Suprapubic skin (tissue), 4 donors: ENCODE results near the gene MAPK7. TPM values are rescaled to one million over a fixed set of nuclear protein-coding genes. Genes with fewer than 3 reads are reported as not detected.

Source experiments
- DNase-seq, 2 donors: peaks; one replicate each; pipeline ENCODE4 v3.0.0-alpha.2; 2019; ENCODE audit warnings: low spot score in 2 of 2
- H3K27ac ChIP-seq: fragments of 200-600 bp; sonication (generic); one replicate; pipeline ENCODE4 v1.5.1; 2019
- H3K27me3 ChIP-seq: fragments of 200-600 bp; sonication (generic); one replicate; pipeline ENCODE4 v1.5.1; 2019
- H3K36me3 ChIP-seq: fragments of 200-600 bp; sonication (generic); one replicate; pipeline ENCODE4 v1.5.1; 2019
- H3K4me1 ChIP-seq: fragments of 200-600 bp; sonication (generic); one replicate; pipeline ENCODE4 v1.5.1; 2019
- H3K4me3 ChIP-seq: fragments of 200-600 bp; sonication (generic); one replicate; pipeline ENCODE4 v1.5.1; 2019; ENCODE audit warnings: mild to moderate bottlenecking
- H3K9me3 ChIP-seq: fragments of 200-600 bp; sonication (generic); one replicate; pipeline ENCODE4 v1.5.1; 2019
- CTCF ChIP-seq, 2 donors: fragments of 200-600 bp in 1 of 2; fragments of 450-650 bp in 1 of 2; sonication (generic) in 1 of 2; IDR thresholded peaks; one replicate each; pipeline ENCODE4 v1.5.1; 2016 to 2019; ENCODE audit warnings: antibody characterized with exemption in 2 of 2, mild to moderate bottlenecking in 1 of 2, moderate library complexity in 1 of 2
- EP300 ChIP-seq: sonication (generic); formaldehyde crosslinking; IDR thresholded peaks from one replicate; pipeline ENCODE4 v1.6.1; 2017; ENCODE audit warnings: antibody characterized with exemption
- POLR2A ChIP-seq, 2 donors: fragments of 450-650 bp; IDR thresholded peaks; one replicate each; pipeline ENCODE4 v1.6.1; 2017; ENCODE audit warnings: antibody characterized with exemption in 2 of 2, mild to moderate bottlenecking in 2 of 2, moderate library complexity in 2 of 2
- POLR2AphosphoS5 ChIP-seq, 3 donors: sonication (generic); formaldehyde crosslinking; IDR thresholded peaks; one replicate each; pipeline ENCODE4 v1.6.1; 2017; ENCODE audit warnings: antibody characterized with exemption in 3 of 3
- WGBS: methylation state at CpG from one replicate; pipeline ENCODE4 v1.1.5; 2018; 5-methylcytosine and 5-hydroxymethylcytosine counted together
- total RNA-seq, 4 donors: library from RNA; depleted of rRNA; stranded (reverse); fragments of >200 nt; gene quantifications; one replicate each; pipeline ENCODE4 v1.1.0, GENCODE V29; 2016

The MAPK7 gene
- total RNA-seq, 4 donors from 2014 or later, result 30.9 to 47.1 (median 43.6) TPM

GRCh38 chr17:19331543-19332245 lies 46.6 kb upstream of the MAPK7 start:
- Histone ChIP-seq H3K36me3 (peaks cover 67% of the 10 kb centered on the region), H3K27ac (no peak overlapping the region), H3K4me3 (no peak overlapping the region), H3K9me3 (no peaks in the 10 kb centered on the region), H3K4me1 (peaks cover 2% of the 10 kb centered on the region), H3K27me3 (no peaks in the 10 kb centered on the region)
- WGBS, result 90% methylated on average over 13 of the region's 13 CpGs
- no peak for TF ChIP-seq CTCF (IDR thresholded peaks at IDR 0.05)
- no peak for TF ChIP-seq POLR2AphosphoS5 (IDR thresholded peaks at IDR 0.05)
- TF ChIP-seq EP300, result no peak
- no peak for TF ChIP-seq POLR2A (IDR thresholded peaks at IDR 0.05)
- DNase-seq, result no peak

- no peak overlapping the region for H3K4me3 ChIP-seq
- no peaks in the 10 kb centered on the region for H3K27me3 ChIP-seq
- no peak for DNase-seq
- 60% methylated on average over 5 of the region's 6 CpGs for WGBS
- H3K9me3 ChIP-seq, result no peaks in the 10 kb centered on the region
- H3K4me1 ChIP-seq, result peaks cover 10% of the 10 kb centered on the region
- no peak overlapping the region for H3K27ac ChIP-seq
- peaks cover 69% of the 10 kb centered on the region for H3K36me3 ChIP-seq
- no peak for TF ChIP-seq CTCF (IDR thresholded peaks at IDR 0.05)
- no peak for TF ChIP-seq POLR2A (IDR thresholded peaks at IDR 0.05)
- TF ChIP-seq EP300, result no peak
- no peak for TF ChIP-seq POLR2AphosphoS5 (IDR thresholded peaks at IDR 0.05)
Observed at GRCh38 chr17:19332371-19333131, 45.7 kb upstream of the MAPK7 start.

- Histone ChIP-seq H3K36me3 (peaks cover 69% of the 10 kb centered on the region), H3K9me3 (no peaks in the 10 kb centered on the region), H3K27me3 (no peaks in the 10 kb centered on the region), H3K4me3 (no peak overlapping the region), H3K4me1 (peaks cover 15% of the 10 kb centered on the region), H3K27ac (no peak overlapping the region)
- DNase-seq, result no peak
- 100% methylated on average over 1 of the region's 1 CpG for WGBS
- TF ChIP-seq POLR2A (IDR thresholded peaks at IDR 0.05) (no peak), POLR2AphosphoS5 (IDR thresholded peaks at IDR 0.05) (no peak), CTCF (IDR thresholded peaks at IDR 0.05) (no peak), EP300 (no peak)
Observed at GRCh38 chr17:19333132-19333440, 45.2 kb upstream of the MAPK7 start.

GRCh38 chr17:19333736-19334290 lies 44.5 kb upstream of the MAPK7 start:
- Histone ChIP-seq H3K4me3 (no peak overlapping the region), H3K4me1 (peaks cover 21% of the 10 kb centered on the region), H3K27ac (no peak overlapping the region), H3K36me3 (peaks cover 63% of the 10 kb centered on the region), H3K9me3 (no peaks in the 10 kb centered on the region), H3K27me3 (no peaks in the 10 kb centered on the region)
- TF ChIP-seq EP300, result no peak
- WGBS, result 65% methylated on average over 8 of the region's 12 CpGs
- DNase-seq, result no peak

GRCh38 chr17:19334331-19334730 lies 44.0 kb upstream of the MAPK7 start:
- no peaks in the 10 kb centered on the region for H3K27me3 ChIP-seq
- no peak overlapping the region for H3K27ac ChIP-seq
- 75% methylated on average over 2 of the region's 6 CpGs for WGBS
- no peak overlapping the region for H3K4me3 ChIP-seq
- TF ChIP-seq EP300 (no peak), POLR2A (IDR thresholded peaks at IDR 0.05) (no peak), CTCF (IDR thresholded peaks at IDR 0.05) (no peak), POLR2AphosphoS5 (IDR thresholded peaks at IDR 0.05) (no peak)
- H3K36me3 ChIP-seq, result peaks cover 58% of the 10 kb centered on the region
- DNase-seq, result no peak
- H3K4me1 ChIP-seq, result peaks cover 21% of the 10 kb centered on the region
- H3K9me3 ChIP-seq, result no peaks in the 10 kb centered on the region
